Activated CD4-positive, alpha-beta T cell treated with anti-CD3 and anti-CD28 coated beads for 36 hours (primary cell): ENCODE measurements around the gene SPANXA2. TPM values are rescaled to one million over a fixed set of nuclear protein-coding genes. Genes with fewer than 3 reads are reported as not detected.
"Not testable (repeated sequence)": the region's sequence is repeated elsewhere in the genome, so short reads cannot be mapped to it uniquely, and the experiment has no call there.

Source experiments
- ATAC-seq: fragments of 200-7000 bp; cut with Tn5 transposase; one replicate; pipeline ENCODE4 v1.10.0; 2021; ENCODE audit warnings: mild to moderate bottlenecking, moderate library complexity
- CTCF ChIA-PET: fragments of 350-600 bp; sonication (Branson Sonifier 250); formaldehyde crosslinking; loops from one replicate; lab custom pipeline; 2021; ENCODE audit warnings: antibody characterized with exemption; lab: Charles Lee
- POLR2A ChIA-PET: fragments of 350-600 bp; sonication (Branson Sonifier 250); formaldehyde crosslinking; loops from one replicate; lab custom pipeline; 2021; ENCODE audit warnings: antibody characterized with exemption, inconsistent platforms; lab: Charles Lee
- DNase-seq: peaks from one replicate; pipeline ENCODE4 v3.0.0-alpha.2; 2020
- H3K27ac Mint-ChIP-seq: one replicate; pipeline ENCODE4 v1.8.0; 2021; ENCODE audit warnings: mixed read lengths
- H3K27me3 Mint-ChIP-seq: one replicate; pipeline ENCODE4 v1.8.0; 2021; ENCODE audit warnings: mixed read lengths
- H3K36me3 Mint-ChIP-seq: one replicate; pipeline ENCODE4 v1.8.0; 2021; ENCODE audit warnings: low read depth, mixed read lengths
- H3K4me1 Mint-ChIP-seq: one replicate; pipeline ENCODE4 v1.8.0; 2021; ENCODE audit warnings: mixed read lengths
- H3K4me3 Mint-ChIP-seq: one replicate; pipeline ENCODE4 v1.8.0; 2021; ENCODE audit warnings: mild to moderate bottlenecking, moderate library complexity, mixed read lengths
- H3K9me3 Mint-ChIP-seq: one replicate; pipeline ENCODE4 v1.8.0; 2021; ENCODE audit warnings: low read depth, mixed read lengths
- intact Hi-C, 2 experiments: fragments of 100-400 bp; cut with DNase I in 1 of 2; cut with micrococcal nuclease in 1 of 2; formaldehyde crosslinking; loops; one replicate each; pipeline versions ENCODE4 v1.14.2 to v1.15.1; 2022 to 2024; cut with DNase I, micrococcal nuclease
- total RNA-seq, 2 experiments: library from RNA; stranded (reverse); gene quantifications; one replicate each; pipeline ENCODE4 v1.2.3, GENCODE V29; 2021

SPANXA2 gene, protein sequence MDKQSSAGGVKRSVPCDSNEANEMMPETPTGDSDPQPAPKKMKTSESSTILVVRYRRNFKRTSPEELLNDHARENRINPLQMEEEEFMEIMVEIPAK
- total RNA-seq: not detected

DNA sequence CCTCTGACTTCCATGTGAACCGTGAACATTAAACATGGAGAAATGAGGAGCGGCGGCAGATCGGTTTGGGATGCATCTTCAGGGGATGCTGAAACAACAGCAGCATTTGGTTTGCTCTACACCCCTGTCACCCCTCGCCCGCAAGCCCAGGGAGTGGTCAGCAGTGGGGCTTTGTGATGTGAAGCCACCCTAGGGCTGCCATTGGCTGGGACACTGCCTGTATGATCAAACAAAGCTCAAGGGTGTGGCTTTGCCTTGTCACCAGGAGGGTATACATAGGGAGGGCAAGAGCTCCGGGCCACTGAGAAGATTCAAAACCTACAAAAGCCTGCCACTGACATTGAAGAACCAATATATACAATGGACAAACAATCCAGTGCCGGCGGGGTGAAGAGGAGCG lies at the start of gene SPANXA2:
Gene SPANXA2, plus strand, starts transcription at position 301 of the 400 bp plus-strand sequence. Its CDS starts 60 bp downstream, at position 361.
- H3K36me3 Mint-ChIP-seq, intact Hi-C loops, H3K27me3 Mint-ChIP-seq: not testable (repeated sequence)

GRCh38 chrX:141542551-141542950 lies 47.0 kb upstream of the SPANXA2 start:
- H3K27ac Mint-ChIP-seq, H3K36me3 Mint-ChIP-seq, H3K27me3 Mint-ChIP-seq, intact Hi-C loops, H3K4me1 Mint-ChIP-seq, H3K4me3 Mint-ChIP-seq, DNase-seq, POLR2A ChIA-PET, H3K9me3 Mint-ChIP-seq, ATAC-seq, CTCF ChIA-PET: not testable (repeated sequence)

More for the DNA sequence above, at the start of gene SPANXA2:
- DNase-seq, POLR2A ChIA-PET, H3K27ac Mint-ChIP-seq, H3K4me1 Mint-ChIP-seq, H3K9me3 Mint-ChIP-seq, ATAC-seq, H3K4me3 Mint-ChIP-seq, CTCF ChIA-PET: not testable (repeated sequence)

GRCh38 chrX:141584638-141585037 lies 4.9 kb upstream of the SPANXA2 start, which contains the start of gene SPANXA1:
TSS of gene SPANXA1 (minus strand) at chrX:141584738. CDS start at chrX:141584678, 60 bp downstream.
- CTCF ChIA-PET, DNase-seq, H3K27ac Mint-ChIP-seq, H3K36me3 Mint-ChIP-seq, H3K4me3 Mint-ChIP-seq, H3K9me3 Mint-ChIP-seq, H3K27me3 Mint-ChIP-seq, POLR2A ChIA-PET, intact Hi-C loops, ATAC-seq, H3K4me1 Mint-ChIP-seq: not testable (repeated sequence)

- CTCF ChIA-PET: no interaction called here
- intact Hi-C loops: no loop called here
- Mint-ChIP-seq H3K27ac (no peak overlapping the region), H3K9me3 (peaks cover 3% of the 10 kb centered on the region), H3K4me3 (no peak overlapping the region), H3K36me3 (no peaks in the 10 kb centered on the region), H3K27me3 (no peaks in the 10 kb centered on the region), H3K4me1 (no peaks in the 10 kb centered on the region)
- ATAC-seq (no peak), DNase-seq (no peak)
- POLR2A ChIA-PET: no interaction called here
Measured at GRCh38 chrX:141609111-141609510, 19.6 kb downstream of the SPANXA2 start.

DNA sequence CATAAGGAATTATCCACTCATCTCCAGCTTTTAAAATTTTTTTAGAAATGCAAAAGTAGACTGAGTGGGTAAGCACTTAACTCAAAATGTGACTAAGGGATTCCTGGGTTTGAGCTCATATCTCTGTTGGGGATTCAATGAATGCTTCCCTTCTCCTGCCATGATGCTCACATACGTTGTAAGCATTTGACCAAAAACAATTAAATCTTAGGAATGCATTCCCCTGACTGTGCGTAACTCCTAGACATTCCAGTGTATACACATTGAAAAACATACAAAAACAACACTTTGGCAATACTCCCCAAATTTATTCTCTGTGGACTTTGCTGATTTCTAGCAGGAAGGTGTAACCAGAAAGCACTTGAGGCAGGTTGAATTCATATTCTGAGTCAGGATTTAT lies 29.8 kb downstream of the SPANXA2 start:
- intact Hi-C loops: no loop called here
- H3K27ac Mint-ChIP-seq: no peak overlapping the region
- H3K4me3 Mint-ChIP-seq: no peak overlapping the region
- no peaks in the 10 kb centered on the region for H3K36me3 Mint-ChIP-seq
- CTCF ChIA-PET: no interaction called here
- POLR2A ChIA-PET: no interaction called here
- DNase-seq: no peak
- H3K4me1 Mint-ChIP-seq: no peaks in the 10 kb centered on the region
- H3K9me3 Mint-ChIP-seq: no peaks in the 10 kb centered on the region
- no peak for ATAC-seq
- no peaks in the 10 kb centered on the region for H3K27me3 Mint-ChIP-seq

- ChIA-PET CTCF (no interaction called here), POLR2A (no interaction called here)
- Mint-ChIP-seq H3K9me3 (peaks cover 9% of the 10 kb centered on the region), H3K4me3 (no peak overlapping the region), H3K36me3 (no peaks in the 10 kb centered on the region), H3K27me3 (no peaks in the 10 kb centered on the region), H3K27ac (no peak overlapping the region), H3K4me1 (no peaks in the 10 kb centered on the region)
- intact Hi-C loops: no loop called here
- ATAC-seq (no peak), DNase-seq (no peak)
Measured at GRCh38 chrX:141632124-141632523, 42.6 kb downstream of the SPANXA2 start.

GRCh38 chrX:141638550-141638949 lies 49.0 kb downstream of the SPANXA2 start:
- Mint-ChIP-seq H3K27me3 (no peaks in the 10 kb centered on the region), H3K36me3 (no peaks in the 10 kb centered on the region), H3K4me3 (no peak overlapping the region), H3K4me1 (no peaks in the 10 kb centered on the region), H3K9me3 (peaks cover 6% of the 10 kb centered on the region), H3K27ac (no peak overlapping the region)
- intact Hi-C loops: no loop called here
- ChIA-PET CTCF (no interaction called here), POLR2A (no interaction called here)
- DNase-seq: no peak
- no peak for ATAC-seq

Other genes with a start within 250 kb of the SPANXA2 start
- gene SPANXA1, start 5.0 kb upstream of the SPANXA2 start, total RNA-seq: not detected
- not detected for gene SPANXD, start 109.0 kb downstream of the SPANXA2 start, total RNA-seq
- not detected for gene MAGEC3, start 248.6 kb downstream of the SPANXA2 start, total RNA-seq